Effector CD8-positive, alpha-beta T cell (primary cell): ENCODE data around the gene RPL38.
A peak's percentile ranks its signal among the peaks of the same experiment; 100 is the strongest.
"Not testable (repeated sequence)": the region's sequence is repeated elsewhere in the genome, so short reads cannot be mapped to it uniquely, and the experiment has no call there.

Experiments
- DNase-seq: peaks from one replicate; lab custom pipeline; 2025; lab: John Stamatoyannopoulos, UW

RPL38 gene

GRCh38 chr17:74185571-74186185, 17.8 kb upstream of the RPL38 start:
- DNase-seq, result no peak

GRCh38 chr17:74186498-74186897, 17.0 kb upstream of the RPL38 start:
- DNase-seq, result no peak

GRCh38 chr17:74187761-74188160, 15.7 kb upstream of the RPL38 start:
- DNase-seq, result no peak

GRCh38 chr17:74188687-74189086, 14.8 kb upstream of the RPL38 start:
- DNase-seq, result not testable (repeated sequence)

GRCh38 chr17:74190154-74190553, 13.3 kb upstream of the RPL38 start:
- no peak for DNase-seq

GRCh38 chr17:74190807-74191406, 12.6 kb upstream of the RPL38 start:
- DNase-seq, result no peak

GRCh38 chr17:74192950-74193781, 10.3 kb upstream of the RPL38 start:
- DNase-seq, result no peak

GRCh38 chr17:74194682-74195081, 8.8 kb upstream of the RPL38 start:
- DNase-seq, result no peak

GRCh38 chr17:74196541-74197317, 6.7 kb upstream of the RPL38 start:
- DNase-seq, result no peak

GRCh38 chr17:74197801-74198200, 5.7 kb upstream of the RPL38 start:
- no peak for DNase-seq

- DNase-seq, result no peak
Observed at GRCh38 chr17:74198694-74199093, 4.8 kb upstream of the RPL38 start.

- peak; percentile 48 for DNase-seq
Observed at GRCh38 chr17:74199306-74200092, 4.0 kb upstream of the RPL38 start.

- no peak for DNase-seq
Observed at GRCh38 chr17:74200112-74200511, 3.4 kb upstream of the RPL38 start.

- DNase-seq, result no peak
Observed at GRCh38 chr17:74201250-74201649, 2.2 kb upstream of the RPL38 start.

GRCh38 chr17:74201948-74202347, 1.5 kb upstream of the RPL38 start:
- DNase-seq, result no peak

- no peak for DNase-seq
Observed at GRCh38 chr17:74202938-74203337, 540 bp upstream of the RPL38 start.

- no peak for DNase-seq
Observed at GRCh38 chr17:74204474-74204873, 996 bp downstream of the RPL38 start.

GRCh38 chr17:74205274-74205673, 1.8 kb downstream of the RPL38 start:
- no peak for DNase-seq

GRCh38 chr17:74206332-74206818, 2.9 kb downstream of the RPL38 start:
- DNase-seq, result no peak

GRCh38 chr17:74210191-74211140, 7.0 kb downstream of the RPL38 start:
- DNase-seq, result peak; percentile 55
